Hematopoietic multipotent progenitor cell (in vitro differentiated cells): ENCODE measurements around the gene PCDHGB6. TPM values are rescaled to one million over a fixed set of nuclear protein-coding genes. Genes with fewer than 3 reads are reported as not detected.
"Not testable (repeated sequence)": the region's sequence is repeated elsewhere in the genome, so short reads cannot be mapped to it uniquely, and the experiment has no call there.

Source experiments
- DNase-seq, 3 donors: peaks; one replicate each; pipeline ENCODE4 v3.0.0-alpha.2; 2011 to 2015; ENCODE audit warnings: low read depth in 2 of 3, low spot score in 2 of 3
- total RNA-seq: library from RNA; depleted of rRNA; stranded (reverse); fragments of >200 nt; gene quantifications from one replicate; pipeline ENCODE4 v1.2.3, GENCODE V29; 2012

Gene PCDHGB6
- total RNA-seq, 1 donor = 0.81 TPM

DNA sequence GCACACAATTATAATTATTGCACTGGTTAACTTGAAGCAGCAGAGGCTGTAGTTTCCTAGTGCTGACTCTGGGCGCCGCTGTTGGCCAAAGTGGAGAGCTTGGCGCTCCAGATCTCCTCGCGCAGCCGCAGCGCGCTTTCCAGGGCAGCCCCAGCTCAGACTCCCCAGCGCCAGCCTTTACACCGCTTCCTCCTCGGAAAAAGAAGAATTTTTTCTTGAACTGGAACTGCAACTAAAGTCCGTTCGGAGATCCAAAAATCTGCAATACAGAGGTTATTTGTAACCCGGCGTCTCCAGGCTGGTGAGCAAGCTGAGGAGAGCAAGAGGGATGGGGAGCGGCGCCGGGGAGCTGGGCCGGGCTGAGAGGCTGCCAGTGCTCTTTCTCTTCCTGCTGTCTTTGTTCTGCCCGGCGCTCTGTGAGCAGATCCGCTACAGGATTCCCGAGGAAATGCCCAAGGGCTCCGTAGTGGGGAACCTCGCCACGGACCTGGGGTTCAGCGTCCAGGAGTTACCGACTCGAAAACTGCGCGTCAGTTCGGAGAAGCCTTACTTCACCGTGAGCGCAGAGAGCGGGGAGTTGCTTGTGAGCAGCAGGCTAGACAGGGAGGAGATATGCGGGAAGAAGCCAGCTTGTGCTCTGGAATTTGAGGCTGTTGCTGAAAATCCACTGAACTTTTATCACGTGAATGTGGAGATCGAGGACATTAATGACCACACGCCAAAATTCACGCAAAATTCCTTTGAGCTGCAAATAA is 20.1 kb upstream of the PCDHGB6 start, which contains the start of gene PCDHGB4:
Gene PCDHGB4 (plus strand): TSS at position 142 of the 755 bp plus-strand sequence. CDS start 187 bp downstream, at position 329.
- DNase-seq = peak in 1 of 3 donors; percentile 59

DNA sequence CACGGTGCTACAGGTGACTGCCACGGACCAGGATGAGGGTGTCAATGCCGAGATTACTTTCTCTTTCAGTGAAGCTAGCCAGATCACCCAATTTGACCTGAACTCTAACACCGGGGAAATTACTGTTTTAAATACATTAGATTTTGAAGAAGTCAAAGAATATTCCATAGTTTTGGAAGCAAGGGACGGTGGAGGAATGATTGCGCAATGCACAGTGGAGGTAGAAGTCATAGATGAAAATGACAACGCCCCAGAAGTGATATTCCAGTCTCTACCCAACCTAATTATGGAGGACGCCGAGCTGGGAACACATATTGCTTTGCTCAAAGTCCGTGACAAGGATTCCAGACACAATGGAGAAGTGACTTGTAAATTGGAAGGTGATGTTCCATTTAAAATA is 19.2 kb upstream of the PCDHGB6 start:
- no peak for DNase-seq

DNA sequence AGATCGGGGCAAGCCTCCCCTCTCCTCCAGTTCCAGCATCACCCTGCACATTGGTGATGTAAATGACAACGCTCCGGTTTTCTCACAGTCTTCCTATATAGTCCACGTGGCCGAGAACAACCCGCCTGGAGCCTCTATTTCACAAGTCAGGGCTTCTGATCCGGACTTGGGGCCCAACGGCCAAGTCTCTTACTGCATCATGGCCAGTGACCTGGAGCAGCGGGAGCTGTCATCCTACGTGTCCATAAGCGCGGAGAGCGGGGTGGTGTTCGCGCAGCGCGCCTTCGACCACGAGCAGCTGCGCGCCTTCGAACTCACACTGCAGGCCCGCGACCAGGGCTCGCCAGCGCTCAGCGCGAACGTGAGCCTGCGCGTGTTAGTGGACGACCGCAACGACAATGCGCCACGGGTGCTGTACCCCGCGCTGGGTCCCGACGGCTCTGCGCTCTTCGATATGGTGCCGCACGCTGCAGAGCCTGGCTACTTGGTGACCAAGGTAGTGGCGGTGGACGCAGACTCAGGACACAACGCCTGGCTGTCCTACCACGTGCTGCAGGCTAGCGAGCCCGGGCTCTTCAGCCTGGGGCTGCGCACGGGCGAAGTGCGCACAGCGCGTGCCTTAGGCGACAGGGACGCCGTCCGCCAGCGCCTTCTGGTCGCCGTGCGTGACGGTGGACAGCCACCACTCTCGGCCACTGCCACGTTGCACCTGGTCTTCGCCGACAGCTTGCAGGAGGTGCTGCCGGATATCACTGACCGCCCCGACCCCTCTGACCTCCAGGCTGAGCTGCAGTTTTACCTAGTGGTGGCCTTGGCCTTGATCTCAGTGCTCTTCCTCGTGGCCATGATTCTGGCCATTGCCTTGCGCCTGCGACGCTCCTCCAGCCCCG is 18.4 kb upstream of the PCDHGB6 start:
- no peak for DNase-seq

DNA sequence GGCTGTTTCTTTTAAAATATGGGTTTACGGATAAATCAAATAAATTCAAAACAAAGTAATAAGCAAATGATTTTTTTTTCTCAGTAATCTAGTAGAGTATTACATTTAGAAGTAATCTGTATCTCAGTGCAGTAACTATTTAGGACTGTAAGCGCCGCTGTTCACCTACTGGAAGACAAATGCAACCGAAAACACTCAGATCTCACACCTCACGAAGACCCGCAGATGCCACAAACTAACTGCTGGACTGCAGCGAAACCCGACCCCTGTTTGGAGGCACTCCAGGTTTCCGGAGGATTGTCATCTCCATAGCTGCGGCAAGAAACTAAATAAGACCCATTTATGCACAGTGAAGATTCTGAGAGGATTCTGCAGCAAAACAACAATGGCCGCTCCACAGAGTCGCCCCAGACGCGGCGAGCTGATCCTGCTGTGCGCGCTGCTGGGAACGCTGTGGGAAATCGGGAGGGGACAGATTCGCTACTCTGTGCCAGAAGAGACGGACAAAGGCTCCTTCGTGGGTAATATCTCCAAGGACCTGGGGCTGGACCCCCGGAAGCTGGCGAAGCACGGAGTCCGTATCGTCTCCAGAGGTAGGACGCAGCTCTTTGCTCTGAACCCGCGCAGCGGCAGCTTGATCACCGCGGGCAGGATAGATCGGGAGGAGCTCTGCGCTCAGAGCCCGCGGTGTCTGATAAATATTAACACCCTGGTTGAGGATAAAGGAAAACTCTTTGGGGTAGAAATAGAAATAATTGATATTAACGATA is 15.2 kb upstream of the PCDHGB6 start, which contains the start of gene PCDHGA8:
Gene PCDHGA8 (plus strand): TSS at position 205 of the 770 bp plus-strand sequence. CDS start 181 bp downstream, at position 386.
- no peak for DNase-seq

DNA sequence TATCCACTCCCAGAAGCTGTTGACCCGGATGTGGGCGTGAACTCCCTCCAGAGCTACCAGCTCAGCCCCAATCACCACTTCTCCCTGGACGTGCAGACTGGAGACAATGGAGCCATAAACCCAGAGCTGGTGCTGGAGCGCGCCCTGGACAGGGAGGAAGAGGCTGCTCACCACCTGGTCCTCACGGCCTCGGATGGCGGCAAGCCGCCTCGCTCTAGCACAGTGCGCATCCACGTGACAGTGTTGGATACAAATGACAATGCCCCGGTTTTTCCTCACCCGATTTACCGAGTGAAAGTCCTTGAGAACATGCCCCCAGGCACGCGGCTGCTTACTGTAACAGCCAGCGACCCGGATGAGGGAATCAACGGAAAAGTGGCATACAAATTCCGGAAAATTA is 14.6 kb upstream of the PCDHGB6 start:
- no peak for DNase-seq

DNA sequence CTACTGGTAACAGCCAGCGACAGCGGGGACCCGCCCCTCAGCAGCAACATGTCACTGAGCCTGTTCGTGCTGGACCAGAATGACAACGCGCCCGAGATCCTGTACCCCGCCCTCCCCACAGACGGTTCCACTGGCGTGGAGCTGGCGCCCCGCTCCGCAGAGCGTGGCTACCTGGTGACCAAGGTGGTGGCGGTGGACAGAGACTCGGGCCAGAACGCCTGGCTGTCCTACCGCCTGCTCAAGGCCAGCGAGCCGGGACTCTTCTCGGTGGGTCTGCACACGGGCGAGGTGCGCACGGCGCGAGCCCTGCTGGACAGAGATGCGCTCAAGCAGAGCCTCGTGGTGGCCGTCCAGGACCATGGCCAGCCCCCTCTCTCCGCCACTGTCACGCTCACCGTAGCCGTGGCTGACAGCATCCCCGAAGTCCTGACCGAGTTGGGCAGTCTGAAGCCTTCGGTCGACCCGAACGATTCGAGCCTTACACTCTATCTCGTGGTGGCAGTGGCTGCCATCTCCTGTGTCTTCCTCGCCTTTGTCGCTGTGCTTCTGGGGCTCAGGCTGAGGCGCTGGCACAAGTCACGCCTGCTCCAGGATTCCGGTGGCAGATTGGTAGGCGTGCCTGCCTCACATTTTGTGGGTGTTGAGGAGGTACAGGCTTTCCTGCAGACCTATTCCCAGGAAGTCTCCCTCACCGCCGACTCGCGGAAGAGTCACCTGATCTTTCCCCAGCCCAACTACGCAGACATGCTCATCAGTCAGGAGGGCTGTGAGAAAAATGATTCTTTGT is 13.2 kb upstream of the PCDHGB6 start:
- not testable (repeated sequence) for DNase-seq

DNA sequence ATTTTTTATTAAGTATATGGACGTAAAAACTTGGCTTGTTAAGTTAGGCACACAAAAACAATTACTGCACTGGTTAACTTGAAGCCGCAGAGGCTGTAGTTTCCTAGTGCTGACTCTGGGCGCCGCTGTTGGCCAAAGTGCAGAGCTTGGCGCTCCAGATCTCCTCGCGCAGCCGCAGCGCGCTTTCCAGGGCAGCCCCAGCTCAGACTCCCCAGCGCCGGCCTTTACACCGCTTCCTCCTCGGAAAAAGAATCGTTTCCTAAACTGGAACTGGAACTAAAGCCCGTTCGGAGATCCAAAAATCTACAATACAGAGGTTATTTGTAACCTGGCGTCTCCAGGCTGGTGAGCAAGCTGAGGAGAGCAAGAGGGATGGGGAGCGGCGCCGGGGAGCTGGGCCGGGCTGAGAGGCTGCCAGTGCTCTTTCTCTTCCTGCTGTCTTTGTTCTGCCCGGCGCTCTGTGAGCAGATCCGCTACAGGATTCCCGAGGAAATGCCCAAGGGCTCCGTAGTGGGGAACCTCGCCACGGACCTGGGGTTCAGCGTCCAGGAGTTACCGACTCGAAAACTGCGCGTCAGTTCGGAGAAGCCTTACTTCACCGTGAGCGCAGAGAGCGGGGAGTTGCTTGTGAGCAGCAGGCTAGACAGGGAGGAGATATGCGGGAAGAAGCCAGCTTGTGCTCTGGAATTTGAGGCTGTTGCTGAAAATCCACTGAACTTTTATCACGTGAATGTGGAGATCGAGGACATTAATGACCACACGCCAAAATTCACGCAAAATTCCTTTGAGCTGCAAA is 9.9 kb upstream of the PCDHGB6 start, which contains the start of gene PCDHGB5:
Gene PCDHGB5 (plus strand): TSS at position 192 of the 796 bp plus-strand sequence. CDS start 181 bp downstream, at position 373.
- peak in 1 of 3 donors; percentile 66 for DNase-seq

DNA sequence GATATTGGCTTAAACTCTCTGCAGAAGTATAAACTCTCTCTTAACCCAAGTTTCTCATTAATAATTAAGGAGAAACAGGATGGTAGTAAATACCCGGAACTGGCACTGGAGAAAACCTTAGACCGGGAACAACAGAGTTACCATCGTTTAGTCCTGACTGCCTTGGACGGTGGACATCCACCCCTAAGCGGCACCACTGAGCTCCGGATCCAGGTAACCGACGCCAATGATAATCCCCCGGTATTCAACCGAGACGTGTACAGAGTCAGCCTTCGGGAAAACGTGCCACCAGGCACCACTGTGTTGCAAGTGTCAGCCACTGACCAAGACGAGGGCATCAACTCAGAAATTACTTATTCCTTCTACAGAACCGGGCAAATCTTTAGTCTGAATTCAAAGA is 9.2 kb upstream of the PCDHGB6 start:
- no peak for DNase-seq

DNA sequence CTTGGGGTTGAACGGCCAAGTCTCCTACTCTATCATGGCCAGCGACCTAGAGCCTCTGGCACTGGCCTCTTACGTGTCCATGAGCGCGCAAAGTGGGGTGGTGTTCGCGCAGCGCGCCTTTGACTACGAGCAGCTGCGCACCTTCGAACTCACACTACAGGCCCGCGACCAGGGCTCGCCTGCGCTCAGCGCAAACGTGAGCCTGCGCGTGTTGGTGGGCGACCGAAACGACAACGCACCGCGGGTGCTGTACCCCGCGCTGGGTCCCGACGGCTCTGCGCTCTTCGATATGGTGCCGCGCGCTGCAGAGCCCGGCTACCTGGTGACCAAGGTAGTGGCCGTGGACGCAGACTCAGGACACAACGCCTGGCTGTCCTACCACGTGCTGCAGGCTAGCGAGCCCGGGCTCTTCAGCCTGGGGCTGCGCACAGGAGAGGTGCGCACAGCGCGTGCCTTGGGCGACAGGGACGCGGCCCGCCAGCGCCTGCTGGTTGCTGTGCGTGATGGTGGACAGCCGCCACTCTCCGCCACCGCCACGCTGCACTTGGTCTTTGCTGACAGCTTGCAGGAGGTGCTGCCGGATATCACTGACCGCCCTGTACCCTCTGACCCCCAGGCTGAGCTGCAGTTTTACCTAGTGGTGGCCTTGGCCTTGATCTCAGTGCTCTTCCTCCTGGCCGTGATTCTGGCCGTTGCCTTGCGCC is 8.1 kb upstream of the PCDHGB6 start:
- DNase-seq = no peak

DNA sequence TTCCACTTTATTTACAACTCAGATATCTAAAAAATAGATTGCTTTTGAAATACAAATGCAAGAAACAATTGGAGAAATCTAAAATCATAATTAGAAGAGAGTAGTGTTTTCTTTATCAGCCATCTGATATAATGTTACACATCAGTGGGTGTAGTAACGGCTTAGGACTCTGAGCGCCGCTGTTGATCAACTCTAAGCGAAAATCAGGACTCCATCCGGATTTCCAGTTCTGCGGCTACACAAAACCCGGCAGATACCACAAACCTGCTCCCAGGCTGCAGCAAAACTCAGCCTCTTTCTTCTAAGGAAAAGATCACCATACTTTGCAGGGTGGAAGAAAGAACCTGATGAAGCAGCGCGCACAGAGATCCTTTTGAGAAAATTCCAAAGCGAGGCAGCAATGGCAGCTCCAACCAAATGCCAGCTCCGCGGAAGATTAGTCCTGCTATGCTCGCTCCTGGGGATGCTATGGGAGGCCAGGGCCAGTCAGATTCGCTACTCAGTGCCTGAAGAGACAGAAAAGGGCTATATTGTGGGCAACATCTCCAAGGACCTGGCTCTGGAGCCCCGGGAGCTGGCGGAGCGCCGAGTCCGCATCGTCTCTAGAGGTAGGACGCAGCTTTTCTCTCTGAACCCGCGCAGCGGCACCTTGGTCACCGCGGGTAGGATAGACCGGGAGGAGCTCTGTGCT is 5.1 kb upstream of the PCDHGB6 start, which contains the start of gene PCDHGA9:
Gene PCDHGA9 (plus strand): TSS at position 226 of the 691 bp plus-strand sequence. CDS start 175 bp downstream, at position 401.
- DNase-seq = no peak

DNA sequence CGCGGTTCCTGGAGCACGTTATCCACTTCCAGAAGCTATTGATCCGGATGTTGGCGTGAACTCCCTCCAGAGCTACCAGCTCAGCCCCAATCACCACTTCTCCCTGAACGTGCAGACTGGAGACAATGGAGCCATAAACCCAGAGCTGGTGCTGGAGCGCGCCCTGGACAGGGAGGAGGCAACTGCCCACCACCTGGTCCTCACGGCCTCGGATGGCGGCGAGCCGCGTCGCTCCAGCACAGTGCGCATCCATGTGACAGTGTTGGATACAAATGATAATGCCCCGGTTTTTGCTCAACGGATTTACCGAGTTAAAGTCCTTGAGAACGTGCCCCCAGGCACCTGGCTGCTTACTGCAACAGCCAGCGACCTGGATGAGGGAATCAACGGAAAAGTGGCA is 4.4 kb upstream of the PCDHGB6 start:
- no peak for DNase-seq

DNA sequence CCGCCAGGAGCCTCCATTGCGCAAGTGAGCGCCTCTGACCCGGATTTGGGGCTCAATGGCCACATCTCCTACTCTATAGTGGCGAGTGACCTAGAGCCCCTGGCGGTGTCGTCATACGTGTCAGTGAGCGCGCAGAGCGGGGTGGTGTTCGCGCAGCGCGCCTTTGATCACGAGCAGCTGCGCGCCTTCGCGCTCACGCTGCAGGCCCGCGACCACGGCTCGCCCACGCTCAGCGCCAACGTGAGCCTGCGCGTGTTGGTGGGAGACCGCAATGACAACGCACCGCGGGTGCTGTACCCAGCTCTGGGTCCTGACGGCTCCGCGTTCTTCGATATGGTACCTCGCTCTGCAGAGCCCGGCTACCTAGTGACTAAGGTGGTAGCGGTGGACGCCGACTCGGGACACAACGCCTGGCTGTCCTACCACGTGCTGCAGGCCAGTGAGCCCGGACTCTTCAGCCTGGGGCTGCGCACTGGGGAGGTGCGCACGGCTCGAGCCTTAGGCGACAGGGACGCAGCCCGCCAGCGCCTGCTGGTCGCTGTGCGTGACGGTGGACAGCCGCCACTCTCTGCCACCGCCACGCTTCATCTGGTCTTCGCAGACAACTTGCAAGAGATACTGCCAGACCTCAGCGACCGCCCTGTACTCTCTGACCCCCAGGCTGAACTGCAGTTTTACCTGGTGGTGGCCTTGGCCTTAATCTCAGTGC is 1.9 kb downstream of the PCDHGB6 start:
- no peak for DNase-seq

DNA sequence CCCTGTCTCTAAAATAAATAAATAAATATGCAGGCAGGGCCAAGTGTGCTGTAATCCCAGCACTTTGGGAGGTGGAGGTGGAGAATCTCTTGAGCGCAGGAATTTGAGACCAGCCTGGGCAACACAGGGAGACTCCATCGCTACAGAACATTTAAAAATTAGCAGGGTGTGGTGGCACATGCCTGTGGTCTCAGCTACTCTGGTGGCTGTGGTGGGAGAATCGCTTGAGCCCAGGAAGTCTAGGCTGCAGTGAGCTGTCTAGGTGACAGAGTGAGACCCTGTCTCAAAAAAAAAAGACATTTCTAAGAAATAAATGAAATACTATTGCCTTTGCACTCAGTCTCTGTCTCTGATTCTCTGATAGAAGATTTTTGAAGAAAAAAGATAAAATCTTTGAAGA is 3.8 kb downstream of the PCDHGB6 start:
- DNase-seq = no peak

DNA sequence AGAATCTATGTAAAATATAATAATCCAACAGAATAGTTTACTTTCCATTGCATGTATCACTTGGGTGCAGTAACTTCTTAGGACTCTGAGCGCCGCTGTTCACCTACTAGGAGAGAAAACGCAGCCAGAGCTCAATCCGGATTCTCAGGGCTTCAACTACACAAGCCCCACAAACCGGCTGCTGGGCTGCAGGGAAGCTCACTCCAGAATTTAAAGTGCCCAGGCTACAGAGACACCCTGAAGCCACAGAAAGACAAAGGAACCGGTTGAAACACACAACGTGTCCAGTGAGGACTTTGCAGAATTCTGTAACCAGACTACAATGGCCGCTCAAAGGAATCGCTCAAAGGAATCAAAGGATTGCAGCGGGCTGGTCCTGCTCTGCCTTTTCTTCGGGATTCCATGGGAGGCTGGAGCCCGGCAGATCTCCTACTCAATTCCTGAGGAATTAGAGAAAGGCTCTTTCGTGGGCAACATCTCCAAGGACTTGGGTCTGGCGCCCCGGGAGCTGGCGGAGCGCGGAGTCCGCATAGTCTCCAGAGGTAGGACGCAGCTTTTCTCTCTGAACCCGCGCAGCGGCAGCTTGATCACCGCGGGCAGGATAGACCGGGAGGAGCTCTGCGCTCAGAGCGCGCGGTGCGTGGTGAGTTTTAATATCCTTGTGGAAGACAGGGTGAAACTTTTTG is 5.2 kb downstream of the PCDHGB6 start, which contains the start of gene PCDHGA10:
Gene PCDHGA10 (plus strand): TSS at position 134 of the 686 bp plus-strand sequence. CDS start 189 bp downstream, at position 323.
- peak in 2 of 3 donors; percentile 61 to 82 for DNase-seq

DNA sequence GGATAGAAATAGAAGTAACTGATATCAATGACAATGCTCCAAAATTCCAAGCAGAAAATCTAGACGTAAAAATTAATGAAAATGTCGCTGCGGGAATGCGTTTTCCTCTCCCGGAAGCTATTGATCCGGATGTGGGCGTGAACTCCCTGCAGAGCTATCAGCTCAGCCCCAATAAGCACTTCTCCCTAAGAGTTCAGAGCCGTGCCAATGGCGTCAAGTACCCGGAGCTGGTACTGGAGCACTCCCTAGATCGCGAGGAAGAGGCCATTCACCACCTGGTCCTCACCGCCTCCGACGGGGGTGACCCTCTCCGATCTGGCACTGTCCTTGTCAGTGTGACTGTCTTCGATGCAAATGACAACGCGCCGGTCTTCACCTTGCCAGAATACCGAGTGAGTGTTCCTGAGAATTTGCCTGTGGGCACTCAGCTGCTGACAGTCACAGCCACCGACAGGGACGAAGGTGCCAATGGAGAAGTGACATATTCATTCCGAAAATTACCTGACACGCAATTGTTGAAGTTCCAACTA is 5.8 kb downstream of the PCDHGB6 start:
- no peak for DNase-seq
